Parathyroid adenoma (tissue), 2 donors: ENCODE results near the gene MAIP1.

ENCODE experiments used
- H2AFZ ChIP-seq: fragments of 300-600 bp; sonication (generic); one replicate; pipeline ENCODE4 v1.7.0; 2017; ENCODE audit warnings: antibody characterized with exemption, mild to moderate bottlenecking
- H3K27ac ChIP-seq: fragments of 300-600 bp; sonication (generic); one replicate; pipeline ENCODE4 v1.7.0; 2017
- H3K27me3 ChIP-seq: fragments of 300-600 bp; sonication (generic); one replicate; pipeline ENCODE4 v1.7.0; 2017; ENCODE audit warnings: low read length; ENCODE audit not compliant: control insufficient read depth, insufficient read depth
- H3K36me3 ChIP-seq: fragments of 300-600 bp; sonication (generic); one replicate; pipeline ENCODE4 v1.7.0; 2017; ENCODE audit warnings: low read length; ENCODE audit not compliant: control insufficient read depth, insufficient read depth
- H3K4me1 ChIP-seq: fragments of 300-600 bp; sonication (generic); one replicate; pipeline ENCODE4 v1.7.0; 2017; ENCODE audit warnings: control low read depth
- H3K4me2 ChIP-seq: fragments of 300-600 bp; sonication (generic); one replicate; pipeline ENCODE4 v1.7.0; 2017; ENCODE audit warnings: low read length
- H3K4me3 ChIP-seq: fragments of 300-600 bp; sonication (generic); one replicate; pipeline ENCODE4 v1.7.0; 2017; ENCODE audit warnings: low read depth, low read length
- H3K79me2 ChIP-seq: fragments of 300-600 bp; sonication (generic); one replicate; pipeline ENCODE4 v1.7.0; 2017; ENCODE audit warnings: control low read depth
- H3K9ac ChIP-seq: fragments of 300-600 bp; sonication (generic); one replicate; pipeline ENCODE4 v1.7.0; 2017; ENCODE audit warnings: mild to moderate bottlenecking
- H3K9me3 ChIP-seq: fragments of 300-600 bp; sonication (generic); one replicate; pipeline ENCODE4 v1.7.0; 2017; ENCODE audit warnings: low read length; ENCODE audit not compliant: control insufficient read depth
- CTCF ChIP-seq: fragments of 300-600 bp; sonication (generic); IDR thresholded peaks from one replicate; pipeline ENCODE4 v1.7.0; 2017; ENCODE audit warnings: antibody characterized with exemption, mild to moderate bottlenecking
- donor health status: primary hyperparathyroidism.

Gene MAIP1

GRCh38 chr2:199966976-199967375 lies 11.6 kb downstream of the MAIP1 start:
- H3K4me2 ChIP-seq = no peak overlapping the region
- H3K9me3 ChIP-seq = no peaks in the 10 kb centered on the region
- H2AFZ ChIP-seq = no peak overlapping the region
- no peaks in the 10 kb centered on the region for H3K36me3 ChIP-seq
- H3K27me3 ChIP-seq = no peaks in the 10 kb centered on the region
- no peak overlapping the region for H3K27ac ChIP-seq
- no peak overlapping the region for H3K4me3 ChIP-seq
- no peaks in the 10 kb centered on the region for H3K4me1 ChIP-seq
- H3K9ac ChIP-seq = no peak overlapping the region
- no peak for TF ChIP-seq CTCF
- no peaks in the 10 kb centered on the region for H3K79me2 ChIP-seq

- Histone ChIP-seq H3K9me3 (no peaks in the 10 kb centered on the region), H2AFZ (no peak overlapping the region), H3K4me3 (no peak overlapping the region), H3K79me2 (no peaks in the 10 kb centered on the region), H3K9ac (no peak overlapping the region), H3K27ac (no peak overlapping the region), H3K4me2 (no peak overlapping the region), H3K4me1 (no peaks in the 10 kb centered on the region), H3K36me3 (no peaks in the 10 kb centered on the region), H3K27me3 (no peaks in the 10 kb centered on the region)
- TF ChIP-seq CTCF = no peak
These were observed 12.7 kb downstream of the MAIP1 start for GRCh38 chr2:199968126-199968525.

DNA sequence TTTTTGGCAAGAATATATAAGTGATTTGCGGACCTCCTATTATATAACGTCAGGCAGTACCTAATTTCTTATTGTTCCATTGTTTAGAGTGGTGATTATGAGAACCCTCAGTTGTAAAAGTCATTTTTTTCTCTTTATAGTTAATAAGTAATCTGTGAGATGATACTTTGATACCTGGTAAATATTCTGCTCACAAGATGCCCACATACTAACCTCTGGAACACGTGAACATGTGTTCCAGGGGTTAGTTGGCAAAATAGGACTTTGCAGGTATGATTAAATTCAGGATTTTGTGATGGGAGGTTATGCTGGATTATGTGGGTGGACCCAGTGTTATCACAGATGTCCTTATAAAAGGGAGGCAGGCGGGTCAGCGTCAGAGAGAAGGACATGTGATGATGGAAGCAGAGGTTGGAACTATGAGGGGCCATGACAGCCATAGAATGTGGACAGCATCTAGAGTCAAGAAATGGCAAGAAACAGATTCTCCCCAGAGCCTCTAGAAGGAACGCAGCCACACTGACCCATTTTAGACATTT lies 16.8 kb downstream of the MAIP1 start:
- no peak for TF ChIP-seq CTCF
- Histone ChIP-seq H3K9ac (no peak overlapping the region), H3K4me2 (no peak overlapping the region), H3K27ac (no peak overlapping the region), H3K9me3 (no peaks in the 10 kb centered on the region), H3K36me3 (no peaks in the 10 kb centered on the region), H3K27me3 (no peaks in the 10 kb centered on the region), H3K79me2 (no peaks in the 10 kb centered on the region), H3K4me1 (no peaks in the 10 kb centered on the region), H2AFZ (no peak overlapping the region), H3K4me3 (no peak overlapping the region)

GRCh38 chr2:199973703-199974102 lies 18.3 kb downstream of the MAIP1 start:
- TF ChIP-seq CTCF = peak; percentile 33
- Histone ChIP-seq H3K9me3 (no peaks in the 10 kb centered on the region), H3K4me3 (no peak overlapping the region), H3K36me3 (no peaks in the 10 kb centered on the region), H3K4me2 (no peak overlapping the region), H3K27ac (no peak overlapping the region), H3K9ac (no peak overlapping the region), H3K4me1 (no peaks in the 10 kb centered on the region), H3K27me3 (no peaks in the 10 kb centered on the region), H2AFZ (no peak overlapping the region), H3K79me2 (no peaks in the 10 kb centered on the region)

DNA sequence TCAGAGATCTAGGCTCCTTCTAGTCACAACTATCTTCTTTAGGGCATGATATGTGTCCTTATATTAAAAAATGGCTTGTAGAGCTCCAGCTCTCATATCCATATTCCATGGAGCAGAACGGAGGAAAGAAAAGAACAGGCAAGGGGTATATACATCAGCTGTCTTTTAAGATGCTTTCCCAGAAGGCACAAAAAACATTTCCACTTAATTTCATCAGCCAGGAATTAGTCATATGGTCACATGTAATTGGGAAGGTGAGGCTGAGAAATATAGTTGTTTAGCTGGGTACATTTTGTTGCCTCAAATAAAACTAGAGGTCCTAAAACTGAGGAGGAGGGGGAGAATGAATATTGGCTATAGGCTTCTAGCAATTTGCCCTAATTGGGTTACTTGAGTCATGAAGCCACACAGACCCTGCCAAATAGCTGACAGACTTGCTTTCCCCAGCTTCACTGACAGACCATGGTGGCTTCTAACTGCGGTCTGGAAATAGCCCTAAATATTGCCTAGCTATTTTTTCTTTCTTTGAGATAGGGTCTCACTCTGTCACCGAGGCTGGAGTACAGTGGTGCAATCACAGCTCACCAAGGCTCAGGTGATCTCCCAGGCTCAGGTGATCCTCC lies 20.0 kb downstream of the MAIP1 start:
- no peaks in the 10 kb centered on the region for H3K9me3 ChIP-seq
- H3K27ac ChIP-seq = no peak overlapping the region
- no peak overlapping the region for H3K9ac ChIP-seq
- no peak overlapping the region for H2AFZ ChIP-seq
- H3K4me2 ChIP-seq = no peak overlapping the region
- H3K36me3 ChIP-seq = no peaks in the 10 kb centered on the region
- no peaks in the 10 kb centered on the region for H3K79me2 ChIP-seq
- H3K27me3 ChIP-seq = no peaks in the 10 kb centered on the region
- H3K4me1 ChIP-seq = peaks cover 3% of the 10 kb centered on the region
- no peak for TF ChIP-seq CTCF
- H3K4me3 ChIP-seq = no peak overlapping the region
